NCI-H1092 (cell line): Measurements from ENCODE around the gene SPTY2D1.
"Not testable (repeated sequence)": the region's sequence is repeated elsewhere in the genome, so short reads cannot be mapped to it uniquely, and the experiment has no call there.

Experiments
- DNase-seq: peaks from one replicate; lab custom pipeline; 2025; lab: John Stamatoyannopoulos, UW

SPTY2D1 gene, protein sequence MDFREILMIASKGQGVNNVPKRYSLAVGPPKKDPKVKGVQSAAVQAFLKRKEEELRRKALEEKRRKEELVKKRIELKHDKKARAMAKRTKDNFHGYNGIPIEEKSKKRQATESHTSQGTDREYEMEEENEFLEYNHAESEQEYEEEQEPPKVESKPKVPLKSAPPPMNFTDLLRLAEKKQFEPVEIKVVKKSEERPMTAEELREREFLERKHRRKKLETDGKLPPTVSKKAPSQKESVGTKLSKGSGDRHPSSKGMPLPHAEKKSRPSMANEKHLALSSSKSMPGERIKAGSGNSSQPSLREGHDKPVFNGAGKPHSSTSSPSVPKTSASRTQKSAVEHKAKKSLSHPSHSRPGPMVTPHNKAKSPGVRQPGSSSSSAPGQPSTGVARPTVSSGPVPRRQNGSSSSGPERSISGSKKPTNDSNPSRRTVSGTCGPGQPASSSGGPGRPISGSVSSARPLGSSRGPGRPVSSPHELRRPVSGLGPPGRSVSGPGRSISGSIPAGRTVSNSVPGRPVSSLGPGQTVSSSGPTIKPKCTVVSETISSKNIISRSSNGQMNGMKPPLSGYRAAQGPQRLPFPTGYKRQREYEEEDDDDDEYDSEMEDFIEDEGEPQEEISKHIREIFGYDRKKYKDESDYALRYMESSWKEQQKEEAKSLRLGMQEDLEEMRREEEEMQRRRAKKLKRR

GRCh38 chr11:18634140-18635032 is at the start of gene SPTY2D1:
Gene SPTY2D1 (minus strand): TSS chr11:18634342. CDS start chr11:18634257, 85 bp downstream.
- DNase-seq, result peak; percentile 99

DNA sequence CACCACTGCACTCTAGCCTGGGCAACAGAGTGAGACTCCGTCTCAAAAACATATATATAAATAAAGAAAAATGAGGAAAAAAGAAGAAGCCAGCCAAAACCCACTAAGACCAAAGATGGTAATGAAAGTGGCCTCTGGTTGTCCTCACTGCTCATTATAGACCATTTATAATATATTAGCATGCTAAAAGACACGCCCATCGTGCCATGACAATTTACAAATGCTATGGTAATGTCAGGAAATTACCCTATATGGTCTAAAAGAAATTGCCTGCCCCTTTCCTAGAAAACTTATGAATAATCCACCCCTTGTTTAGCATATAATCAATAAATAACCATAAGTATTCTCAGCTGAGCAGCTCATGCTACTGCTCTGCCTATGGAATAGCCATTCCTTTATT is 48.3 kb upstream of the SPTY2D1 start:
- no peak for DNase-seq

GRCh38 chr11:18681949-18682348 is 47.8 kb upstream of the SPTY2D1 start:
- DNase-seq, result not testable (repeated sequence)

DNA sequence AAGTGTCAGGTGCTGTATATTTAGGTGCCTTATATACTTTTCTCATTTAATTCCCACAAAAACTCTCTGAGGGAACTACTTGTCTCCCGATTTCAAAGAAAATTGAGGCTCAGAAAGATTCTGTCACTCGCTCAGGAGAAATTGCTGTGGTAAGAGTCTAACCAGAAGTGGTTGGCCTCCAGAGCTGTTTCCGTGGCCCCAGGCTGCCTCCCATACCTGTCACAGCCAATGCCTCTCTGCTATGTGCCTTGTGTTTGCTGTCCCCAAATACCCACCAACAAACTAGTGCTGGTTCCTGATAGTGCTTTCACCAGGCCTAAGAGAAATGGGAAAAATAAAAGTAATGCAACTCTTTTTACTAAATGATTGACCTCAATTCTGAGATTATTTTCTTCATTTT is 43.4 kb upstream of the SPTY2D1 start:
- no peak for DNase-seq

- no peak for DNase-seq
Measured at GRCh38 chr11:18676803-18677202, 42.7 kb upstream of the SPTY2D1 start.

- not testable (repeated sequence) for DNase-seq
Measured at GRCh38 chr11:18672209-18672608, 38.1 kb upstream of the SPTY2D1 start.

DNA sequence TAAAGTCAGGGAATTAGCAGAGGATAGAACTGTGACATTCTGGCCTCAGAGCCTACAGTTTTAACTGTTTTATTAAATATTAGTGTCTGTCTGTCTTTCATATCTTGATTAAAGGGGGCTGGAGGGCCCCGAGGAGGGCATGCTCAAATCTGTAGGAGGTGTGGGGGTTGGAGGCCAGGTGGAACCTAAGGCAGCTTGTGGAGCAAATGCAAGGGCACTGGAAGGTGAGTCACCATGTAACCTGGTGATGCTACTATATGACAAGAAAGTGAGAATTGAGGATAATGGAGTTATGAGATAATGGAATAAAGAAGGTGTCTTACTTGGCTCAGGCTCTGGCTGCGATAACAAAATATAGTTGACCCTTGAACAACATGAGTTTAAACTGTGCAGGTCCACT is 37.1 kb upstream of the SPTY2D1 start:
- DNase-seq, result no peak

- no peak for DNase-seq
Measured at GRCh38 chr11:18669711-18670110, 35.6 kb upstream of the SPTY2D1 start.

GRCh38 chr11:18669219-18669596 is 35.1 kb upstream of the SPTY2D1 start:
- DNase-seq, result no peak

DNA sequence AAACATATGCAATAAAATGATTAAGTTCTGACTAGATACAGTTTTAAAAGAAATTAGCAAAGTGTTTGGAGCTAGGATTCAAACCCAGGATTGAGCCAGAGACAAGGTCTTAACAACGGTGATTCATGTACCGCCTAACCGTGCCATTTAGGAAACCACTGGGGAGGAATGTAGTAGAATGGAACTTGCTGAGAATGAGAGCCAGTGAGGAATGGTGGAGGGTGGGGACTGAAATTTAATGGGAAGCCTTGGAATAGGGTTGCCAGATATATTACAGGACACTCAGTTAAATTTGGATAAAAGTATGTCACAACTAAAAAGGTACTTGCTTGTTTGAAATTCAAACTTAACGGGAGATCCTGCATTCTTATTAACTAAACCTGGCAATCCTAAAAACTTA is 34.0 kb upstream of the SPTY2D1 start:
- no peak for DNase-seq

- DNase-seq, result not testable (repeated sequence)
Measured at GRCh38 chr11:18665353-18665872, 31.3 kb upstream of the SPTY2D1 start.

GRCh38 chr11:18657673-18658072 is 23.5 kb upstream of the SPTY2D1 start:
- no peak for DNase-seq

DNA sequence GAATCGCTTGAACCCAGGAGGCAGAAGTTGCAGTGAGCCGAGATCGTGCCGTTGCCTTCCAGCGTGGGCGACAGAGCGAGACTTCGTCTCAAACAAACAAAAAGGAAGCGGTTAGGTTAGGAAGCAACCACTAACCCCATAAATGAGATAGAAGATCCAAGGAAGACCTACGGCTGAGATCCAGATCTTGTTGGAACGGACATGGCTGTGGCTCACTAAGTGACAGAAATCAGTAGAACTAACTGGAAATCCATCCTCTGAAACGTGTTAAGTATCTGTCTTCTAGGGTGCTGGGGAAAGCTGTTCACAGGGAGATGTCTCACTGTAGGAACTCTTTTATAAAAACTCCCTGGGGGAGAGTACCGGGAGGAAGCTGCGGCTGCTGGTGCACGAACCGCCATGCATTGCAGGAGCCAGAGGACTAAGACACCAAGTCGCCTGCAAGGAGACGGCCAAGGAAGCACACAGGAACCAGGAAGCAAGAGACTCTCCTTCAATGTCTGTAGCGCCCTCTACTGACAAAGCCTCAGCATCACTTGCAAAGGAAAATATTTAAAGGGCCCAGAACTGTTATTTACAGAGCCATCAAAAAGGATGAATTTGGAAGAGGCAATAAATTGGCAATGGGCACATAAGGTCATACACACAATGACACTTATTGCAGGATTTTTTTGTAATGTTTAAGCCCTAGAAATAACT is 16.9 kb upstream of the SPTY2D1 start:
- DNase-seq, result no peak

- DNase-seq, result no peak
Measured at GRCh38 chr11:18650353-18650752, 16.2 kb upstream of the SPTY2D1 start.

DNA sequence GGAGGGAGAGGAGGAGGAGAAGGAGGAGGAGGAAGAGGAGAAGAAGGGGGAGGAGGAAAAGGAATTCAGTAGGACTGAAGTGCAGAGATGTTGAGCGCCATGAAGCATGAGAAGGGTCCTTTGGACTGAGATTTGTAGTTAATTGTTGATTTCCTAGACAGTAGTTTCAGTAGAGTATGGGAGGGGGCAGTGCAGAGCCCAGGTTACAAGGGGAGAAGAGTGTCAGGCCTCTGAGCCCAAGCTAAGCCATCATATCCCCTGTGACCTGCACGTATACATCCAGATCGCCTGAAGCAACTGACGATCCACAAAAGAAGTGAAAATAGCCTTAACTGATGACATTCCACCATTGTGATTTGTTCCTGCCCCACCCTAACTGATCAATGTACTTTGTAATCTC is 8.9 kb upstream of the SPTY2D1 start:
- DNase-seq, result not testable (repeated sequence)

- no peak for DNase-seq
Measured at GRCh38 chr11:18641677-18642076, 7.5 kb upstream of the SPTY2D1 start.

- DNase-seq, result no peak
Measured at GRCh38 chr11:18633256-18634139, 644 bp downstream of the SPTY2D1 start.

GRCh38 chr11:18632841-18633240 is 1.3 kb downstream of the SPTY2D1 start:
- DNase-seq, result no peak

DNA sequence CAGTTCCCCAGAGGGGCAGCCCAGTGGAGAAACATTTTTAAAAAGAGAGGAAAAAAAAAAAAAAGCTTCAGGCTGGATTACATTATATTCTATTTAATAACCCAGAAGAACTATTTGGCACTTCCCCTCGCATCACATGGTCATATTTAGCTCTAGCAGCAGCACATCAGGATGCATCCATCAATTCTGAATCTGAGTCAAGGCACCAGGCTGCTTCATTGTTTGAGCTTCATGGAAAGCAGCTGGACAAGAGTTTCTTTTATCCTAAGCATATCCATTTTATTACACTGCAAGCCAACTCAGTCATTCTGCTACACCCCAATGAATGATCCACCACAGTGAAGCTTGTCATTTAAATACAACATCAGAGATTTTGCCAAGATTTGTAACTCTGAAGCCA is 10.0 kb downstream of the SPTY2D1 start:
- DNase-seq, result no peak

- no peak for DNase-seq
Measured at GRCh38 chr11:18623707-18624106, 10.4 kb downstream of the SPTY2D1 start.
